Measurements from ENCODE around the gene KNCN.

GRCh38 chr1:46515576-46515975 is 35.9 kb downstream of the KNCN start:
- TF ChIP-seq GATA2 (IDR thresholded peaks at IDR 0.05; ENCODE audit: low read depth, low read length): no peak
- TF ChIP-seq GATA3 (IDR thresholded peaks at IDR 0.05; ENCODE audit: low read depth, low read length): no peak
